Measurements from ENCODE around the gene SOD2. TPM values are rescaled to one million over a fixed set of nuclear protein-coding genes. Genes with fewer than 3 reads are reported as not detected.
A peak's percentile ranks its signal among the peaks of the same experiment; 100 is the strongest.
"Not testable (repeated sequence)": the region's sequence is repeated elsewhere in the genome, so short reads cannot be mapped to it uniquely, and the experiment has no call there.

The SOD2 gene
- polyA plus RNA-seq, 3 donors = 447 to 746 (median 569) TPM

GRCh38 chr6:159714404-159714803 lies 21.4 kb upstream of the SOD2 start:
- WGBS (ENCODE audit: insufficient coverage) = 65% methylated on average over 4 of the region's 5 CpGs
- intact Hi-C loops (cut with micrococcal nuclease) = no loop called here
- H3K79me2 ChIP-seq (ENCODE audit: insufficient read depth, low read length) = peaks cover 10% of the 10 kb centered on the region
- H3K36me3 ChIP-seq (replicated peaks in 1 of 2; ENCODE audit: control insufficient read depth in 1 of 2, insufficient read depth in 2 of 2, low read length in 2 of 2) = no peaks in the 10 kb centered on the region
- H3K4me1 ChIP-seq (ENCODE audit: control insufficient read depth in 1 of 2, insufficient read depth in 2 of 2, low read length in 2 of 2) = peaks cover 33 to 35% of the 10 kb centered on the region in 2 donors
- no peak overlapping the region for H3K4me2 ChIP-seq (replicated peaks; ENCODE audit: extremely low read depth, low read length, poor library complexity, severe bottlenecking)
- H3K9me3 Mint-ChIP-seq = peaks cover 0 to 3% (median 0%) of the 10 kb centered on the region in 7 donors
- H3K27me3 ChIP-seq (ENCODE audit: control insufficient read depth in 2 of 2, insufficient read depth in 2 of 2, low read length in 2 of 2) = no peaks in the 10 kb centered on the region
- H3K27ac ChIP-seq (ENCODE audit: low read depth in 1 of 2, low read length in 2 of 2) = peak overlapping the region in 1 of 2 donors; percentile 89
- no peak for DNase-seq
- peaks cover 17% of the 10 kb centered on the region for H3K4me1 Mint-ChIP-seq
- no peaks in the 10 kb centered on the region for H3K27me3 Mint-ChIP-seq (ENCODE audit: low read depth in 3 of 3)
- TF ChIP-seq CTCF (IDR thresholded peaks at IDR 0.05) = no peak
- no peak overlapping the region for H3K4me3 Mint-ChIP-seq
- peak overlapping the region in 1 of 3 experiments; percentile 43 for H3K4me3 ChIP-seq (replicated peaks in 1 of 3; ENCODE audit: low read depth in 2 of 3, low read length in 3 of 3)
- H3K36me3 Mint-ChIP-seq = peaks cover 0 to 3% of the 10 kb centered on the region in 2 donors
- H3K9me3 ChIP-seq (replicated peaks in 1 of 2; ENCODE audit: control insufficient read depth in 1 of 2, insufficient read depth in 1 of 2, low read length in 2 of 2) = no peaks in the 10 kb centered on the region
- no peak overlapping the region for H3K9ac ChIP-seq (ENCODE audit: insufficient read depth, low read length, poor library complexity, severe bottlenecking)
- peak overlapping the region; percentile 21 for H2AFZ ChIP-seq (ENCODE audit: insufficient read depth, low read depth, low read length, poor library complexity, severe bottlenecking)
- H4K20me1 ChIP-seq (ENCODE audit: insufficient read depth, low read length) = no peaks in the 10 kb centered on the region
- H3K27ac Mint-ChIP-seq = peak overlapping the region in 3 of 7 donors; percentile 60 to 97 (median 92)

- no peak overlapping the region for H3K4me3 Mint-ChIP-seq
- peaks cover 17% of the 10 kb centered on the region for H3K4me1 Mint-ChIP-seq
- no peaks in the 10 kb centered on the region for H3K27me3 Mint-ChIP-seq (ENCODE audit: low read depth in 3 of 3)
- H3K9me3 Mint-ChIP-seq = peaks cover 0 to 3% (median 0%) of the 10 kb centered on the region in 7 donors
- Histone ChIP-seq H3K36me3 (replicated peaks in 1 of 2; ENCODE audit: control insufficient read depth in 1 of 2, insufficient read depth in 2 of 2, low read length in 2 of 2) (no peaks in the 10 kb centered on the region), H3K27ac (ENCODE audit: low read depth in 1 of 2, low read length in 2 of 2) (peak overlapping the region in 1 of 2 donors; percentile 89), H3K79me2 (ENCODE audit: insufficient read depth, low read length) (peaks cover 10% of the 10 kb centered on the region), H3K9me3 (replicated peaks in 1 of 2; ENCODE audit: control insufficient read depth in 1 of 2, insufficient read depth in 1 of 2, low read length in 2 of 2) (no peaks in the 10 kb centered on the region), H3K4me3 (replicated peaks in 1 of 3; ENCODE audit: low read depth in 2 of 3, low read length in 3 of 3) (no peak overlapping the region), H3K27me3 (ENCODE audit: control insufficient read depth in 2 of 2, insufficient read depth in 2 of 2, low read length in 2 of 2) (no peaks in the 10 kb centered on the region), H3K4me1 (ENCODE audit: control insufficient read depth in 1 of 2, insufficient read depth in 2 of 2, low read length in 2 of 2) (peaks cover 33 to 35% of the 10 kb centered on the region in 2 donors), H2AFZ (ENCODE audit: insufficient read depth, low read depth, low read length, poor library complexity, severe bottlenecking) (no peak overlapping the region), H3K4me2 (replicated peaks; ENCODE audit: extremely low read depth, low read length, poor library complexity, severe bottlenecking) (no peak overlapping the region), H4K20me1 (ENCODE audit: insufficient read depth, low read length) (no peaks in the 10 kb centered on the region), H3K9ac (ENCODE audit: insufficient read depth, low read length, poor library complexity, severe bottlenecking) (no peak overlapping the region)
- no peak for TF ChIP-seq CTCF (IDR thresholded peaks at IDR 0.05)
- WGBS (ENCODE audit: insufficient coverage) = 95% methylated on average over 7 of the region's 7 CpGs
- peaks cover 0 to 4% of the 10 kb centered on the region in 2 donors for H3K36me3 Mint-ChIP-seq
- intact Hi-C loops (cut with micrococcal nuclease) = no loop called here
- no peak overlapping the region for H3K27ac Mint-ChIP-seq
- DNase-seq = no peak
Measured at GRCh38 chr6:159713984-159714383, 20.9 kb upstream of the SOD2 start.

- H3K4me1 ChIP-seq (ENCODE audit: control insufficient read depth in 1 of 2, insufficient read depth in 2 of 2, low read length in 2 of 2) = peaks cover 33 to 35% of the 10 kb centered on the region in 2 donors
- H3K4me1 Mint-ChIP-seq = peaks cover 13% of the 10 kb centered on the region
- DNase-seq; intact Hi-C loops (cut with micrococcal nuclease); H4K20me1 ChIP-seq (ENCODE audit: insufficient read depth, low read length); H3K27ac Mint-ChIP-seq; H3K4me3 ChIP-seq (replicated peaks in 1 of 3; ENCODE audit: low read depth in 2 of 3, low read length in 3 of 3); H3K9me3 ChIP-seq (replicated peaks in 1 of 2; ENCODE audit: control insufficient read depth in 1 of 2, insufficient read depth in 1 of 2, low read length in 2 of 2); H3K9me3 Mint-ChIP-seq; H3K79me2 ChIP-seq (ENCODE audit: insufficient read depth, low read length); H3K27ac ChIP-seq (ENCODE audit: low read depth in 1 of 2, low read length in 2 of 2); H3K4me3 Mint-ChIP-seq; H3K27me3 Mint-ChIP-seq (ENCODE audit: low read depth in 3 of 3); H3K36me3 Mint-ChIP-seq; H3K36me3 ChIP-seq (replicated peaks in 1 of 2; ENCODE audit: control insufficient read depth in 1 of 2, insufficient read depth in 2 of 2, low read length in 2 of 2); H3K4me2 ChIP-seq (replicated peaks; ENCODE audit: extremely low read depth, low read length, poor library complexity, severe bottlenecking); H3K9ac ChIP-seq (ENCODE audit: insufficient read depth, low read length, poor library complexity, severe bottlenecking); H2AFZ ChIP-seq (ENCODE audit: insufficient read depth, low read depth, low read length, poor library complexity, severe bottlenecking); H3K27me3 ChIP-seq (ENCODE audit: control insufficient read depth in 2 of 2, insufficient read depth in 2 of 2, low read length in 2 of 2): not testable (repeated sequence)
- WGBS (ENCODE audit: insufficient coverage) = 79% methylated on average over 3 of the region's 3 CpGs
Measured at GRCh38 chr6:159712389-159712788, 19.3 kb upstream of the SOD2 start.
